ENCODE measurements around the gene AGAP1.

Gene AGAP1

GRCh38 chr2:236169741-236170589 is 676.1 kb downstream of the AGAP1 start:
- peaks cover 75% of the 10 kb centered on the region for H3K27me3 Mint-ChIP-seq (ENCODE audit: low read depth)
- peaks cover 3% of the 10 kb centered on the region for H3K4me1 Mint-ChIP-seq (ENCODE audit: low read depth)
- no peaks in the 10 kb centered on the region for H3K36me3 Mint-ChIP-seq (ENCODE audit: low read depth)
- peak overlapping the region; percentile 30 for H3K4me3 Mint-ChIP-seq
- no peaks in the 10 kb centered on the region for H3K9me3 Mint-ChIP-seq
- H3K27ac Mint-ChIP-seq = peak overlapping the region; percentile 79

- H3K4me3 Mint-ChIP-seq = peak overlapping the region; percentile 30
- peak overlapping the region; percentile 79 for H3K27ac Mint-ChIP-seq
- H3K36me3 Mint-ChIP-seq (ENCODE audit: low read depth) = no peaks in the 10 kb centered on the region
- H3K9me3 Mint-ChIP-seq = no peaks in the 10 kb centered on the region
- H3K27me3 Mint-ChIP-seq (ENCODE audit: low read depth) = peaks cover 75% of the 10 kb centered on the region
- peaks cover 3% of the 10 kb centered on the region for H3K4me1 Mint-ChIP-seq (ENCODE audit: low read depth)
These were observed 676.8 kb downstream of the AGAP1 start for GRCh38 chr2:236170590-236171165.

- peaks cover 3% of the 10 kb centered on the region for H3K4me1 Mint-ChIP-seq (ENCODE audit: low read depth)
- H3K36me3 Mint-ChIP-seq (ENCODE audit: low read depth) = no peaks in the 10 kb centered on the region
- H3K9me3 Mint-ChIP-seq = no peaks in the 10 kb centered on the region
- no peak overlapping the region for H3K27ac Mint-ChIP-seq
- peaks cover 75% of the 10 kb centered on the region for H3K27me3 Mint-ChIP-seq (ENCODE audit: low read depth)
- no peak overlapping the region for H3K4me3 Mint-ChIP-seq
These were observed 677.4 kb downstream of the AGAP1 start for GRCh38 chr2:236171181-236171679.

GRCh38 chr2:236171680-236172254 is 677.9 kb downstream of the AGAP1 start:
- H3K27ac Mint-ChIP-seq = no peak overlapping the region
- no peaks in the 10 kb centered on the region for H3K36me3 Mint-ChIP-seq (ENCODE audit: low read depth)
- peaks cover 74% of the 10 kb centered on the region for H3K27me3 Mint-ChIP-seq (ENCODE audit: low read depth)
- no peaks in the 10 kb centered on the region for H3K9me3 Mint-ChIP-seq
- no peak overlapping the region for H3K4me3 Mint-ChIP-seq
- H3K4me1 Mint-ChIP-seq (ENCODE audit: low read depth) = peaks cover 3% of the 10 kb centered on the region

- Mint-ChIP-seq H3K9me3 (no peaks in the 10 kb centered on the region), H3K4me1 (ENCODE audit: low read depth) (peaks cover 3% of the 10 kb centered on the region), H3K27ac (no peak overlapping the region), H3K27me3 (ENCODE audit: low read depth) (peaks cover 74% of the 10 kb centered on the region), H3K36me3 (ENCODE audit: low read depth) (no peaks in the 10 kb centered on the region), H3K4me3 (no peak overlapping the region)
These were observed 678.6 kb downstream of the AGAP1 start for GRCh38 chr2:236172255-236173035.

- no peaks in the 10 kb centered on the region for H3K9me3 Mint-ChIP-seq
These were observed 679.3 kb downstream of the AGAP1 start for GRCh38 chr2:236173036-236173728.

GRCh38 chr2:236173729-236174607 is 680.1 kb downstream of the AGAP1 start:
- Mint-ChIP-seq H3K4me3 (no peak overlapping the region), H3K9me3 (no peaks in the 10 kb centered on the region), H3K4me1 (ENCODE audit: low read depth) (peaks cover 3% of the 10 kb centered on the region), H3K27ac (no peak overlapping the region), H3K27me3 (ENCODE audit: low read depth) (peaks cover 81% of the 10 kb centered on the region), H3K36me3 (ENCODE audit: low read depth) (no peaks in the 10 kb centered on the region)

More at GRCh38 chr2:236173036-236173728, 679.3 kb downstream of the AGAP1 start:
- H3K4me1 Mint-ChIP-seq (ENCODE audit: low read depth) = peaks cover 3% of the 10 kb centered on the region
- H3K27me3 Mint-ChIP-seq (ENCODE audit: low read depth) = peaks cover 78% of the 10 kb centered on the region
- H3K36me3 Mint-ChIP-seq (ENCODE audit: low read depth) = no peaks in the 10 kb centered on the region
- no peak overlapping the region for H3K4me3 Mint-ChIP-seq
- H3K27ac Mint-ChIP-seq = no peak overlapping the region

GRCh38 chr2:236175548-236176150 is 681.8 kb downstream of the AGAP1 start:
- no peak overlapping the region for H3K27ac Mint-ChIP-seq
- H3K4me3 Mint-ChIP-seq = no peak overlapping the region
- H3K9me3 Mint-ChIP-seq = no peaks in the 10 kb centered on the region
- peaks cover 78% of the 10 kb centered on the region for H3K27me3 Mint-ChIP-seq (ENCODE audit: low read depth)
- H3K36me3 Mint-ChIP-seq (ENCODE audit: low read depth) = no peaks in the 10 kb centered on the region
- H3K4me1 Mint-ChIP-seq (ENCODE audit: low read depth) = no peaks in the 10 kb centered on the region

- Mint-ChIP-seq H3K4me3 (no peak overlapping the region), H3K27me3 (ENCODE audit: low read depth) (peaks cover 75% of the 10 kb centered on the region), H3K36me3 (ENCODE audit: low read depth) (no peaks in the 10 kb centered on the region), H3K9me3 (no peaks in the 10 kb centered on the region), H3K27ac (no peak overlapping the region), H3K4me1 (ENCODE audit: low read depth) (no peaks in the 10 kb centered on the region)
These were observed 682.6 kb downstream of the AGAP1 start for GRCh38 chr2:236176417-236176816.

GRCh38 chr2:236176951-236177350 is 683.1 kb downstream of the AGAP1 start:
- Mint-ChIP-seq H3K4me3 (no peak overlapping the region), H3K9me3 (no peaks in the 10 kb centered on the region), H3K36me3 (ENCODE audit: low read depth) (no peaks in the 10 kb centered on the region), H3K27me3 (ENCODE audit: low read depth) (peaks cover 71% of the 10 kb centered on the region), H3K4me1 (ENCODE audit: low read depth) (no peaks in the 10 kb centered on the region), H3K27ac (no peak overlapping the region)

- no peak overlapping the region for H3K27ac Mint-ChIP-seq
- H3K36me3 Mint-ChIP-seq (ENCODE audit: low read depth) = no peaks in the 10 kb centered on the region
- no peak overlapping the region for H3K4me3 Mint-ChIP-seq
- H3K4me1 Mint-ChIP-seq (ENCODE audit: low read depth) = no peaks in the 10 kb centered on the region
- H3K9me3 Mint-ChIP-seq = no peaks in the 10 kb centered on the region
- peaks cover 65% of the 10 kb centered on the region for H3K27me3 Mint-ChIP-seq (ENCODE audit: low read depth)
These were observed 683.7 kb downstream of the AGAP1 start for GRCh38 chr2:236177604-236177966.

GRCh38 chr2:236177967-236178889 is 684.4 kb downstream of the AGAP1 start:
- no peak overlapping the region for H3K27ac Mint-ChIP-seq
- H3K4me3 Mint-ChIP-seq = no peak overlapping the region
- H3K27me3 Mint-ChIP-seq (ENCODE audit: low read depth) = peaks cover 65% of the 10 kb centered on the region
- H3K9me3 Mint-ChIP-seq = no peaks in the 10 kb centered on the region
- H3K36me3 Mint-ChIP-seq (ENCODE audit: low read depth) = no peaks in the 10 kb centered on the region
- no peaks in the 10 kb centered on the region for H3K4me1 Mint-ChIP-seq (ENCODE audit: low read depth)

Measured in T-helper 1 cell treated with Interleukin-12 subunit alpha and Interleukin-12 subunit beta and Interleukin-4 antibody, amounts not matched to agents 30 μg/mL and 1 μg/mL, for 36 hours (primary cell).